HEK293 (cell line): ENCODE measurements around the gene CCDC24.

Experiments
- CTCF ChIA-PET: fragments of 350-600 bp; formaldehyde crosslinking; extraction: SDS; loops from one replicate; lab custom pipeline; 2021; ENCODE audit warnings: antibody characterized with exemption; lab: Yijun Ruan, JAX
- POLR2A ChIA-PET: fragments of 300-600 bp; formaldehyde crosslinking; extraction: SDS; loops from one replicate; lab custom pipeline; 2020; ENCODE audit warnings: antibody characterized with exemption, inconsistent platforms; lab: Yijun Ruan, JAX
- H3K27ac ChIP-seq: fragments of 200-500 bp; sonication (Bioruptor generic); 2 replicates; pipeline ENCODE4 v1.5.1; 2014; ENCODE audit warnings: low read depth, low read length, control low read depth, inconsistent platforms; ENCODE audit errors: extremely low read depth
- H3K36me3 ChIP-seq, 2 experiments: fragments of 200-500 bp in 1 of 2; sonication (Bioruptor generic) in 1 of 2; 1 replicate in 1 of 2; 2 replicates in 1 of 2; pipeline ENCODE4 v1.5.1; 2014 to 2017; ENCODE audit warnings: inconsistent platforms in 2 of 2, low read length in 2 of 2; ENCODE audit not compliant: control insufficient read depth in 2 of 2, insufficient read depth in 1 of 2
- H3K4me1 ChIP-seq: fragments of 200-500 bp; sonication (Bioruptor generic); 2 replicates; pipeline ENCODE4 v1.5.1; 2014; ENCODE audit warnings: mild to moderate bottlenecking, low read length, inconsistent platforms; ENCODE audit not compliant: control insufficient read depth, insufficient read depth
- H3K4me3 ChIP-seq: 2 replicates; pipeline ENCODE4 v1.5.1; 2011; ENCODE audit warnings: low read depth, mild to moderate bottlenecking, control low read depth, low read length, moderate library complexity
- H3K9me3 ChIP-seq: fragments of 200-500 bp; sonication (Bioruptor generic); 2 replicates; pipeline ENCODE4 v1.5.1; 2014; ENCODE audit warnings: low read depth, low read length, inconsistent platforms; ENCODE audit not compliant: control insufficient read depth, insufficient read depth
- ATF2 ChIP-seq: fragments of 450-650 bp; formaldehyde crosslinking; IDR thresholded peaks from 2 replicates; pipeline ENCODE4 v1.5.1; 2016; ENCODE audit warnings: missing biosample characterization, missing genetic modification characterization, low read depth
- GLI4 ChIP-seq: fragments of 450-650 bp; formaldehyde crosslinking; IDR thresholded peaks from 2 replicates; pipeline ENCODE4 v1.5.1; 2016; ENCODE audit warnings: missing biosample characterization, missing genetic modification characterization
- OSR2 ChIP-seq: fragments of 450-650 bp; formaldehyde crosslinking; IDR thresholded peaks from 2 replicates; pipeline ENCODE4 v1.5.1; 2016; ENCODE audit warnings: missing biosample characterization, missing genetic modification characterization
- PRDM1 ChIP-seq: fragments of 450-650 bp; formaldehyde crosslinking; IDR thresholded peaks from 2 replicates; pipeline ENCODE4; 2016; ENCODE audit warnings: missing biosample characterization, missing genetic modification characterization
- SP2 ChIP-seq: fragments of 450-650 bp; formaldehyde crosslinking; IDR thresholded peaks from 2 replicates; pipeline ENCODE4 v1.5.1; 2016; ENCODE audit warnings: missing biosample characterization, missing genetic modification characterization
- YY2 ChIP-seq: fragments of 450-650 bp; formaldehyde crosslinking; IDR thresholded peaks from 2 replicates; pipeline ENCODE4 v1.5.1; 2016; ENCODE audit warnings: missing biosample characterization, missing genetic modification characterization
- ZBTB1 ChIP-seq: fragments of 450-650 bp; formaldehyde crosslinking; IDR thresholded peaks from 2 replicates; pipeline ENCODE4 v1.5.1; 2016; ENCODE audit warnings: missing biosample characterization, missing genetic modification characterization
- ZFP69B ChIP-seq: fragments of 450-650 bp; formaldehyde crosslinking; IDR thresholded peaks from 2 replicates; pipeline ENCODE4 v1.5.1; 2016; ENCODE audit warnings: missing biosample characterization, missing genetic modification characterization
- ZNF140 ChIP-seq: fragments of 450-650 bp; formaldehyde crosslinking; IDR thresholded peaks from 2 replicates; pipeline ENCODE4 v1.5.1; 2016; ENCODE audit warnings: missing biosample characterization, missing genetic modification characterization
- ZNF302 ChIP-seq: fragments of 450-650 bp; formaldehyde crosslinking; IDR thresholded peaks from 2 replicates; pipeline ENCODE4 v1.5.1; 2016; ENCODE audit warnings: missing biosample characterization, missing genetic modification characterization, low read depth
- ZNF324 ChIP-seq: fragments of 450-650 bp; formaldehyde crosslinking; IDR thresholded peaks from 2 replicates; pipeline ENCODE4 v1.5.1; 2016; ENCODE audit warnings: missing biosample characterization, missing genetic modification characterization
- ZNF335 ChIP-seq: fragments of 450-650 bp; formaldehyde crosslinking; conservative IDR thresholded peaks from 2 replicates; pipeline ENCODE4 v1.5.1; 2016; ENCODE audit warnings: missing biosample characterization, missing genetic modification characterization
- ZNF416 ChIP-seq: fragments of 450-650 bp; formaldehyde crosslinking; IDR thresholded peaks from 2 replicates; pipeline ENCODE4 v1.5.1; 2016; ENCODE audit warnings: missing biosample characterization, missing genetic modification characterization
- ZNF558 ChIP-seq: fragments of 450-650 bp; formaldehyde crosslinking; IDR thresholded peaks from 2 replicates; pipeline ENCODE4 v1.5.1; 2016; ENCODE audit warnings: missing biosample characterization, missing genetic modification characterization
- ZNF561 ChIP-seq: fragments of 450-650 bp; IDR thresholded peaks from 2 replicates; pipeline ENCODE4 v1.5.1; 2018; ENCODE audit warnings: missing biosample characterization, missing genetic modification characterization, borderline replicate concordance
- ZNF596 ChIP-seq: fragments of 450-650 bp; IDR thresholded peaks from 2 replicates; pipeline ENCODE4 v1.5.0; 2018; ENCODE audit warnings: missing biosample characterization, mild to moderate bottlenecking, missing genetic modification characterization, moderate library complexity
- ZNF600 ChIP-seq: fragments of 450-650 bp; formaldehyde crosslinking; IDR thresholded peaks from 2 replicates; pipeline ENCODE4 v1.5.1; 2016; ENCODE audit warnings: missing biosample characterization, missing genetic modification characterization
- ZNF623 ChIP-seq: fragments of 450-650 bp; formaldehyde crosslinking; IDR thresholded peaks from 2 replicates; pipeline ENCODE4 v1.5.1; 2016; ENCODE audit warnings: missing biosample characterization, missing genetic modification characterization
- ZNF639 ChIP-seq: fragments of 450-650 bp; formaldehyde crosslinking; IDR thresholded peaks from 2 replicates; pipeline ENCODE4 v1.5.1; 2016; ENCODE audit warnings: missing biosample characterization, missing genetic modification characterization
- ZNF747 ChIP-seq: fragments of 450-650 bp; formaldehyde crosslinking; IDR thresholded peaks from 2 replicates; pipeline ENCODE4 v1.5.1; 2016; ENCODE audit warnings: missing biosample characterization, missing genetic modification characterization
- ZNF791 ChIP-seq: fragments of 450-650 bp; formaldehyde crosslinking; IDR thresholded peaks from 2 replicates; pipeline ENCODE4 v1.5.1; 2016; ENCODE audit warnings: missing biosample characterization, missing genetic modification characterization
- ZNF837 ChIP-seq: fragments of 450-650 bp; formaldehyde crosslinking; IDR thresholded peaks from 2 replicates; pipeline ENCODE4 v1.5.1; 2016; ENCODE audit warnings: missing biosample characterization, missing genetic modification characterization
- ZSCAN5A ChIP-seq: fragments of 450-650 bp; formaldehyde crosslinking; IDR thresholded peaks from 2 replicates; pipeline ENCODE4 v1.5.1; 2016; ENCODE audit warnings: missing biosample characterization, missing genetic modification characterization
- TF ChIP-seq, protein P1 (sequence below): fragments of 450-650 bp; formaldehyde crosslinking; IDR thresholded peaks from 2 replicates; pipeline ENCODE4 v1.5.1; 2016; ENCODE audit warnings: missing biosample characterization, missing genetic modification characterization

The CCDC24 gene

GRCh38 chr1:43982241-43982640, 9.2 kb upstream of the CCDC24 start:
- Histone ChIP-seq H3K9me3 (no peaks in the 10 kb centered on the region), H3K4me1 (peaks cover 3% of the 10 kb centered on the region; the same call in 1 of the 2 replicates), H3K27ac (no peak overlapping the region), H3K36me3 (peaks cover 5 to 80% of the 10 kb centered on the region in 2 experiments), H3K4me3 (no peak overlapping the region)
- POLR2A ChIA-PET, result no interaction called here
- CTCF ChIA-PET, result no interaction called here
- TF ChIP-seq ZSCAN5A (tag by site-specific recombination) (no peak), ZFP69B (tag by site-specific recombination) (no peak), OSR2 (tag by site-specific recombination) (no peak), YY2 (no peak), ZNF791 (tag by site-specific recombination) (no peak), SP2 (tag by site-specific recombination) (no peak), ZNF140 (tag by site-specific recombination) (no peak), ZNF558 (no peak), ZNF302 (no peak)

- H3K36me3 ChIP-seq, result peaks cover 0 to 80% of the 10 kb centered on the region in 2 experiments
- H3K4me3 ChIP-seq, result no peak overlapping the region
- CTCF ChIA-PET, result no interaction called here
- TF ChIP-seq ZNF561 (tag by site-specific recombination), result no peak
- no peak for TF ChIP-seq ZNF623 (tag by site-specific recombination)
- no peak for TF ChIP-seq ZNF639
- no peak for TF ChIP-seq ZNF747 (tag by site-specific recombination)
- TF ChIP-seq ZNF416 (tag by site-specific recombination), result no peak
- TF ChIP-seq ZNF600, result peak; percentile 83
- no peak for TF ChIP-seq ZNF335 (tag by site-specific recombination)
- no peak for TF ChIP-seq GLI4
- no peak for TF ChIP-seq ATF2 (tag by site-specific recombination)
- TF ChIP-seq ZNF596 (tag by site-specific recombination), result no peak
- no peak for TF ChIP-seq ZNF324 (tag by site-specific recombination)
- TF ChIP-seq, protein P1, sequence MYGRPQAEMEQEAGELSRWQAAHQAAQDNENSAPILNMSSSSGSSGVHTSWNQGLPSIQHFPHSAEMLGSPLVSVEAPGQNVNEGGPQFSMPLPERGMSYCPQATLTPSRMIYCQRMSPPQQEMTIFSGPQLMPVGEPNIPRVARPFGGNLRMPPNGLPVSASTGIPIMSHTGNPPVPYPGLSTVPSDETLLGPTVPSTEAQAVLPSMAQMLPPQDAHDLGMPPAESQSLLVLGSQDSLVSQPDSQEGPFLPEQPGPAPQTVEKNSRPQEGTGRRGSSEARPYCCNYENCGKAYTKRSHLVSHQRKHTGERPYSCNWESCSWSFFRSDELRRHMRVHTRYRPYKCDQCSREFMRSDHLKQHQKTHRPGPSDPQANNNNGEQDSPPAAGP (tag by site-specific recombination), result no peak
- no peak for TF ChIP-seq ZBTB1
- no peak for TF ChIP-seq ZNF837
- peak; percentile 78; the same call in 1 of the 2 replicates for TF ChIP-seq PRDM1 (tag by site-specific recombination)
- no peak overlapping the region for H3K27ac ChIP-seq
- H3K4me1 ChIP-seq, result peaks cover 3% of the 10 kb centered on the region; the same call in 1 of the 2 replicates
- POLR2A ChIA-PET, result no interaction called here
- H3K9me3 ChIP-seq, result no peaks in the 10 kb centered on the region
Measured at GRCh38 chr1:43982808-43983207, 8.6 kb upstream of the CCDC24 start.
